ENCODE measurements around the gene MDM2. TPM values are rescaled to one million over a fixed set of nuclear protein-coding genes. Genes with fewer than 3 reads are reported as not detected.

Gene MDM2
- total and polyA plus RNA-seq, 2 of the 13 experiments (the other 11 are each of a cell fraction or from before 2014, with no cell fraction given): 29.3 to 314 TPM

DNA sequence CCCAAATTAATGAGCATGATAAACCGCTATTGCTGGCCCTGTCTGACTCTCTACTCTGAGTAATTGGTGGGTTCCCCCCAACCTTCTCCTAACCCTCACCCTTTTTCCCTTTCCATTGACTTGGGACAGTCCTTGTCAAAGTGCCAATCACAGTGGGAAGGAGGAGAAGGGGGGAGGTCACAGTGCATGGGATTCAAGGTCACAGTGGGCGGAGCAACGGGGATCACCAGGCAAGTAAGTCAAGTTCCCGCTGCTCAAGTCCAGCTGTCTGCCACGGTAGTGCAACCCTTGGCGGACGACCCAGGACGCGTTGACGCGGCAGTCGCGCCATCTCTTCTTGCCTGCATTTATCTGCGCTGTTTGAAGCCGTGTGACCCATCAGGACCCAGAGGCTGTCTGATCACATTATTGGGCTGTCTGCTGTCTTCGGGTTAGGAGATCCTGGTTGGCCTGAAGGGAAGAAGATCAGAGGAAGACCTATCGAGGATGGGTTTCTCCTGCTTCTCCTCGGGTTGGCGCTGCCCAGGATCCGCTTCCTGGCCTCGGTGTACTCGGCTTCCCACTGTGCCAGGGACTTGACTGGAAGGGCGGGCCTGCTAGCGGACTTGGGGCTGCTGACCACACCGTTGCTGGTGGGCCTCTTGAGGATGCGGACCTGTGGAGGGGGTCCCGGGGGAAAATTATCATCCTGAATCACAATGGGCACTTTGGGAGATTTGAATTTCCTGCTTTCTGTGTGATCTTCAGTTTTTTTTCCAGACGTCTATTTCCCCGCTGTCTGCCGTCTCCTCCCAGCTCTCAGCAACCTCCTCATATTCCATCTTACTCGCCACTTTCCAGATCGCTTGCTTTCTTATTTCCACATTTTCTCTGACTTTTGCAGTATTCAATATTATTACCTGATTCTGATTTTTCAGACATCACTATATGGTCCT is 3.1 kb upstream of the MDM2 start (continued):
- TF ChIP-seq ZNF615 (CRISPR knock-in tag; IDR thresholded peaks at IDR 0.05; ENCODE audit: borderline replicate concordance) (no peak), POLR2A (IDR thresholded peaks at IDR 0.05; ENCODE audit: insufficient read depth in 1 of 2, low read depth in 2 of 2, low read length in 2 of 2) (peak; percentile 90 to 99), DNMT1 (CRISPR knock-in tag; IDR thresholded peaks at IDR 0.05) (0 out of 2 replicates have a peak, but pooled peaks have one; percentile 58), ZNF652 (CRISPR knock-in tag; IDR thresholded peaks at IDR 0.05; ENCODE audit: borderline replicate concordance, low read depth) (peak; percentile 63), ZFAT (CRISPR knock-in tag; conservative IDR thresholded peaks at IDR 0.05) (no peak), ATAD3A (CRISPR knock-in tag; IDR thresholded peaks at IDR 0.05) (no peak), ARNTL (CRISPR knock-in tag; IDR thresholded peaks at IDR 0.05) (peak; percentile 68), ZNF329 (CRISPR knock-in tag; IDR thresholded peaks at IDR 0.05; ENCODE audit: low read depth) (no peak), ZNF629 (CRISPR knock-in tag; conservative IDR thresholded peaks at IDR 0.05) (no peak), ZNF382 (CRISPR knock-in tag; IDR thresholded peaks at IDR 0.05; ENCODE audit: borderline replicate concordance) (no peak), TCF12 (IDR thresholded peaks at IDR 0.05) (no peak), TCF12 (CRISPR knock-in tag; IDR thresholded peaks at IDR 0.05) (no peak), KDM5B (CRISPR knock-in tag; IDR thresholded peaks at IDR 0.05; ENCODE audit: borderline replicate concordance) (peak; percentile 89; the same call in 1 of the 2 replicates), SAP130 (CRISPR knock-in tag; IDR thresholded peaks at IDR 0.05; ENCODE audit: low read depth) (peak; percentile 98)
- TF ChIP-seq, protein P1, sequence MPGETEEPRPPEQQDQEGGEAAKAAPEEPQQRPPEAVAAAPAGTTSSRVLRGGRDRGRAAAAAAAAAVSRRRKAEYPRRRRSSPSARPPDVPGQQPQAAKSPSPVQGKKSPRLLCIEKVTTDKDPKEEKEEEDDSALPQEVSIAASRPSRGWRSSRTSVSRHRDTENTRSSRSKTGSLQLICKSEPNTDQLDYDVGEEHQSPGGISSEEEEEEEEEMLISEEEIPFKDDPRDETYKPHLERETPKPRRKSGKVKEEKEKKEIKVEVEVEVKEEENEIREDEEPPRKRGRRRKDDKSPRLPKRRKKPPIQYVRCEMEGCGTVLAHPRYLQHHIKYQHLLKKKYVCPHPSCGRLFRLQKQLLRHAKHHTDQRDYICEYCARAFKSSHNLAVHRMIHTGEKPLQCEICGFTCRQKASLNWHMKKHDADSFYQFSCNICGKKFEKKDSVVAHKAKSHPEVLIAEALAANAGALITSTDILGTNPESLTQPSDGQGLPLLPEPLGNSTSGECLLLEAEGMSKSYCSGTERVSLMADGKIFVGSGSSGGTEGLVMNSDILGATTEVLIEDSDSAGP (CRISPR knock-in tag; IDR thresholded peaks at IDR 0.05; ENCODE audit: borderline replicate concordance): peak; percentile 81
- TF ChIP-seq, protein P2, sequence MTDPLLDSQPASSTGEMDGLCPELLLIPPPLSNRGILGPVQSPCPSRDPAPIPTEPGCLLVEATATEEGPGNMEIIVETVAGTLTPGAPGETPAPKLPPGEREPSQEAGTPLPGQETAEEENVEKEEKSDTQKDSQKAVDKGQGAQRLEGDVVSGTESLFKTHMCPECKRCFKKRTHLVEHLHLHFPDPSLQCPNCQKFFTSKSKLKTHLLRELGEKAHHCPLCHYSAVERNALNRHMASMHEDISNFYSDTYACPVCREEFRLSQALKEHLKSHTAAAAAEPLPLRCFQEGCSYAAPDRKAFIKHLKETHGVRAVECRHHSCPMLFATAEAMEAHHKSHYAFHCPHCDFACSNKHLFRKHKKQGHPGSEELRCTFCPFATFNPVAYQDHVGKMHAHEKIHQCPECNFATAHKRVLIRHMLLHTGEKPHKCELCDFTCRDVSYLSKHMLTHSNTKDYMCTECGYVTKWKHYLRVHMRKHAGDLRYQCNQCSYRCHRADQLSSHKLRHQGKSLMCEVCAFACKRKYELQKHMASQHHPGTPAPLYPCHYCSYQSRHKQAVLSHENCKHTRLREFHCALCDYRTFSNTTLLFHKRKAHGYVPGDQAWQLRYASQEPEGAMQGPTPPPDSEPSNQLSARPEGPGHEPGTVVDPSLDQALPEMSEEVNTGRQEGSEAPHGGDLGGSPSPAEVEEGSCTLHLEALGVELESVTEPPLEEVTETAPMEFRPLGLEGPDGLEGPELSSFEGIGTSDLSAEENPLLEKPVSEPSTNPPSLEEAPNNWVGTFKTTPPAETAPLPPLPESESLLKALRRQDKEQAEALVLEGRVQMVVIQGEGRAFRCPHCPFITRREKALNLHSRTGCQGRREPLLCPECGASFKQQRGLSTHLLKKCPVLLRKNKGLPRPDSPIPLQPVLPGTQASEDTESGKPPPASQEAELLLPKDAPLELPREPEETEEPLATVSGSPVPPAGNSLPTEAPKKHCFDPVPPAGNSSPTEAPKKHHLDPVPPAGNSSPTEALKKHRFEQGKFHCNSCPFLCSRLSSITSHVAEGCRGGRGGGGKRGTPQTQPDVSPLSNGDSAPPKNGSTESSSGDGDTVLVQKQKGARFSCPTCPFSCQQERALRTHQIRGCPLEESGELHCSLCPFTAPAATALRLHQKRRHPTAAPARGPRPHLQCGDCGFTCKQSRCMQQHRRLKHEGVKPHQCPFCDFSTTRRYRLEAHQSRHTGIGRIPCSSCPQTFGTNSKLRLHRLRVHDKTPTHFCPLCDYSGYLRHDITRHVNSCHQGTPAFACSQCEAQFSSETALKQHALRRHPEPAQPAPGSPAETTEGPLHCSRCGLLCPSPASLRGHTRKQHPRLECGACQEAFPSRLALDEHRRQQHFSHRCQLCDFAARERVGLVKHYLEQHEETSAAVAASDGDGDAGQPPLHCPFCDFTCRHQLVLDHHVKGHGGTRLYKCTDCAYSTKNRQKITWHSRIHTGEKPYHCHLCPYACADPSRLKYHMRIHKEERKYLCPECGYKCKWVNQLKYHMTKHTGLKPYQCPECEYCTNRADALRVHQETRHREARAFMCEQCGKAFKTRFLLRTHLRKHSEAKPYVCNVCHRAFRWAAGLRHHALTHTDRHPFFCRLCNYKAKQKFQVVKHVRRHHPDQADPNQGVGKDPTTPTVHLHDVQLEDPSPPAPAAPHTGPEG (CRISPR knock-in tag; IDR thresholded peaks at IDR 0.05): 0 out of 2 replicates have a peak, but pooled peaks have one; percentile 27
- TF ChIP-seq, protein P3, sequence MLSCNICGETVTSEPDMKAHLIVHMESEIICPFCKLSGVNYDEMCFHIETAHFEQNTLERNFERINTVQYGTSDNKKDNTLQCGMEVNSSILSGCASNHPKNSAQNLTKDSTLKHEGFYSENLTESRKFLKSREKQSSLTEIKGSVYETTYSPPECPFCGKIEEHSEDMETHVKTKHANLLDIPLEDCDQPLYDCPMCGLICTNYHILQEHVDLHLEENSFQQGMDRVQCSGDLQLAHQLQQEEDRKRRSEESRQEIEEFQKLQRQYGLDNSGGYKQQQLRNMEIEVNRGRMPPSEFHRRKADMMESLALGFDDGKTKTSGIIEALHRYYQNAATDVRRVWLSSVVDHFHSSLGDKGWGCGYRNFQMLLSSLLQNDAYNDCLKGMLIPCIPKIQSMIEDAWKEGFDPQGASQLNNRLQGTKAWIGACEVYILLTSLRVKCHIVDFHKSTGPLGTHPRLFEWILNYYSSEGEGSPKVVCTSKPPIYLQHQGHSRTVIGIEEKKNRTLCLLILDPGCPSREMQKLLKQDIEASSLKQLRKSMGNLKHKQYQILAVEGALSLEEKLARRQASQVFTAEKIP (CRISPR knock-in tag; IDR thresholded peaks at IDR 0.05; ENCODE audit: borderline replicate concordance): no peak
- TF ChIP-seq, protein P4, sequence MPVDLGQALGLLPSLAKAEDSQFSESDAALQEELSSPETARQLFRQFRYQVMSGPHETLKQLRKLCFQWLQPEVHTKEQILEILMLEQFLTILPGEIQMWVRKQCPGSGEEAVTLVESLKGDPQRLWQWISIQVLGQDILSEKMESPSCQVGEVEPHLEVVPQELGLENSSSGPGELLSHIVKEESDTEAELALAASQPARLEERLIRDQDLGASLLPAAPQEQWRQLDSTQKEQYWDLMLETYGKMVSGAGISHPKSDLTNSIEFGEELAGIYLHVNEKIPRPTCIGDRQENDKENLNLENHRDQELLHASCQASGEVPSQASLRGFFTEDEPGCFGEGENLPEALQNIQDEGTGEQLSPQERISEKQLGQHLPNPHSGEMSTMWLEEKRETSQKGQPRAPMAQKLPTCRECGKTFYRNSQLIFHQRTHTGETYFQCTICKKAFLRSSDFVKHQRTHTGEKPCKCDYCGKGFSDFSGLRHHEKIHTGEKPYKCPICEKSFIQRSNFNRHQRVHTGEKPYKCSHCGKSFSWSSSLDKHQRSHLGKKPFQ (CRISPR knock-in tag; IDR thresholded peaks at IDR 0.05; ENCODE audit: insufficient replicate concordance): peak; percentile 68

All from HepG2 (cell line).